IMR-90 (cell line): Measurements from ENCODE around the gene APOL2. TPM values are rescaled to one million over a fixed set of nuclear protein-coding genes. Genes with fewer than 3 reads are reported as not detected.
A peak's percentile ranks its signal among the peaks of the same experiment; 100 is the strongest.

Experiments used
- ATAC-seq: fragments of 200-7000 bp; cut with Tn5 transposase; 2 replicates; pipeline ENCODE4 v1.9.1; 2020; ENCODE audit warnings: low read depth, mild to moderate bottlenecking, moderate library complexity
- BruUV-seq: library from RNA; stranded (reverse); fragments of 400-500 nt; replicated peaks from 2 replicates; lab custom pipeline; 2021; lab: Mats Ljungman, UMichigan
- CTCF ChIA-PET: fragments of 300-600 bp; formaldehyde crosslinking; extraction: SDS; loops from one replicate; lab custom pipeline; 2021; ENCODE audit warnings: antibody characterized with exemption; lab: Yijun Ruan, JAX
- POLR2A ChIA-PET: fragments of 300-600 bp; sonication (Branson Sonifier 250); formaldehyde crosslinking; loops from one replicate; lab custom pipeline; 2022; ENCODE audit warnings: antibody characterized with exemption; ENCODE audit not compliant: unreplicated experiment; lab: Charles Lee
- DNase-seq: peaks from one replicate; pipeline ENCODE4 v3.0.0; 2013
- H2AFZ ChIP-seq: replicated peaks from 2 replicates; pipeline ENCODE3; 2013; ENCODE audit warnings: low read length, mild to moderate bottlenecking; ENCODE audit not compliant: poor library complexity
- H2AK5ac ChIP-seq: 2 replicates; pipeline ENCODE4 v1.6.1; 2013; ENCODE audit warnings: low read depth, low read length, inconsistent platforms
- H2AK9ac ChIP-seq: replicated peaks from 2 replicates; pipeline ENCODE3; 2013; ENCODE audit warnings: mild to moderate bottlenecking, low read depth, low read length, moderate library complexity; ENCODE audit not compliant: poor library complexity
- H2BK120ac ChIP-seq: 2 replicates; pipeline ENCODE4 v1.6.1; 2013; ENCODE audit warnings: low read depth, low read length, inconsistent platforms
- H2BK15ac ChIP-seq: 3 replicates; pipeline ENCODE4 v1.6.1; 2013; ENCODE audit warnings: low read depth, low read length, inconsistent platforms
- H2BK20ac ChIP-seq: 2 replicates; pipeline ENCODE4 v1.6.1; 2013; ENCODE audit warnings: low read depth, mild to moderate bottlenecking, inconsistent platforms, low read length, moderate library complexity
- H2BK5ac ChIP-seq: 2 replicates; pipeline ENCODE4 v1.6.1; 2013; ENCODE audit warnings: mild to moderate bottlenecking, low read depth, low read length, inconsistent platforms; ENCODE audit not compliant: poor library complexity, severe bottlenecking
- H3K14ac ChIP-seq: replicated peaks from 2 replicates; pipeline ENCODE4 v1.6.1; 2013; ENCODE audit warnings: low read depth, low read length, inconsistent platforms
- H3K18ac ChIP-seq: 2 replicates; pipeline ENCODE4 v1.6.1; 2013; ENCODE audit warnings: low read depth, low read length, control low read depth
- H3K23ac ChIP-seq: 2 replicates; pipeline ENCODE4 v1.6.1; 2013; ENCODE audit warnings: low read depth, low read length, inconsistent platforms
- H3K27ac ChIP-seq: 2 replicates; pipeline ENCODE4 v1.5.1; 2013; ENCODE audit warnings: mild to moderate bottlenecking, control low read depth, low read length; ENCODE audit not compliant: insufficient read depth
- H3K27me3 ChIP-seq: 2 replicates; pipeline ENCODE4 v1.6.1; 2013; ENCODE audit warnings: low read length; ENCODE audit not compliant: control insufficient read depth, insufficient read depth
- H3K36me3 ChIP-seq: 2 replicates; pipeline ENCODE4 v1.6.1; 2013; ENCODE audit warnings: low read length, mixed read lengths; ENCODE audit not compliant: control insufficient read depth, insufficient read depth
- H3K4ac ChIP-seq: 2 replicates; pipeline ENCODE4 v1.6.1; 2013; ENCODE audit warnings: low read depth, low read length, inconsistent platforms
- H3K4me1 ChIP-seq: 2 replicates; pipeline ENCODE4 v1.6.1; 2013; ENCODE audit warnings: low read length, mixed read lengths; ENCODE audit not compliant: control insufficient read depth, insufficient read depth
- H3K4me2 ChIP-seq: 2 replicates; pipeline ENCODE4 v1.6.1; 2013; ENCODE audit warnings: low read depth, mild to moderate bottlenecking, control low read depth, low read length, moderate library complexity
- H3K4me3 ChIP-seq: 2 replicates; pipeline ENCODE4 v1.5.1; 2013; ENCODE audit warnings: low read depth, mild to moderate bottlenecking, control low read depth, low read length, moderate library complexity; ENCODE audit not compliant: insufficient read depth
- H3K56ac ChIP-seq: 2 replicates; pipeline ENCODE4 v1.6.1; 2013; ENCODE audit warnings: low read length, inconsistent platforms; ENCODE audit not compliant: insufficient read depth; ENCODE audit errors: extremely low read depth
- H3K79me1 ChIP-seq, 2 experiments: 2 replicates each; pipeline ENCODE4 v1.6.1; 2013; ENCODE audit warnings: low read length in 2 of 2, inconsistent platforms in 1 of 2, low read depth in 1 of 2
- H3K9ac ChIP-seq: 2 replicates; pipeline ENCODE4 v1.6.1; 2013; ENCODE audit warnings: low read depth, low read length, control low read depth
- H3K9me1 ChIP-seq: 2 replicates; pipeline ENCODE4 v1.6.1; 2013; ENCODE audit warnings: low read length, inconsistent platforms; ENCODE audit not compliant: insufficient read depth
- H3K9me3 ChIP-seq: 2 replicates; pipeline ENCODE4 v1.6.1; 2013; ENCODE audit warnings: low read length; ENCODE audit not compliant: control insufficient read depth, insufficient read depth
- H4K20me1 ChIP-seq: 2 replicates; pipeline ENCODE4 v1.6.1; 2013; ENCODE audit warnings: low read length, inconsistent platforms; ENCODE audit not compliant: insufficient read depth
- H4K5ac ChIP-seq: 2 replicates; pipeline ENCODE4 v1.6.1; 2013; ENCODE audit warnings: mild to moderate bottlenecking, low read depth, low read length, control low read depth
- H4K8ac ChIP-seq, 2 experiments: 2 replicates each; pipeline ENCODE4 v1.6.1; 2013; ENCODE audit warnings: low read depth in 2 of 2, low read length in 2 of 2, control low read depth in 1 of 2, inconsistent platforms in 1 of 2
- H4K91ac ChIP-seq: 2 replicates; pipeline ENCODE4 v1.6.1; 2013; ENCODE audit warnings: low read depth, low read length, inconsistent platforms; ENCODE audit not compliant: insufficient read depth
- BHLHE40 ChIP-seq: fragments of 150-350 bp; IDR thresholded peaks from 2 replicates; pipeline ENCODE4 v1.6.1; 2016; ENCODE audit warnings: mild to moderate bottlenecking, low read depth, low read length
- CEBPB ChIP-seq: IDR thresholded peaks from 2 replicates; pipeline ENCODE4 v1.6.1; 2012; ENCODE audit warnings: low read depth, low read length, improper control_type of control experiment
- CHD1 ChIP-seq: IDR thresholded peaks from 2 replicates; pipeline ENCODE4 v1.6.1; 2012; ENCODE audit warnings: low read depth, low read length, improper control_type of control experiment
- CTCF ChIP-seq: conservative IDR thresholded peaks from 2 replicates; pipeline ENCODE4 v1.5.1; 2012; ENCODE audit warnings: mild to moderate bottlenecking, low read depth, low read length, improper control_type of control experiment
- FOS ChIP-seq: fragments of 150-350 bp; IDR thresholded peaks from 2 replicates; pipeline ENCODE4 v1.6.1; 2016; ENCODE audit warnings: low read depth, low read length
- MAZ ChIP-seq: IDR thresholded peaks from 2 replicates; pipeline ENCODE4 v1.6.1; 2012; ENCODE audit warnings: low read depth, mild to moderate bottlenecking, low read length, improper control_type of control experiment, moderate library complexity, borderline replicate concordance
- MXI1 ChIP-seq: IDR thresholded peaks from 2 replicates; pipeline ENCODE4 v1.6.1; 2012; ENCODE audit warnings: low read depth, mild to moderate bottlenecking, low read length, moderate library complexity, borderline replicate concordance
- POLR2A ChIP-seq: IDR thresholded peaks from 2 replicates; pipeline ENCODE4 v1.6.1; 2012; ENCODE audit warnings: mild to moderate bottlenecking, low read depth, low read length
- RAD21 ChIP-seq: IDR thresholded peaks from 2 replicates; pipeline ENCODE4 v1.6.1; 2012; ENCODE audit warnings: low read length, improper control_type of control experiment
- RFX5 ChIP-seq: IDR thresholded peaks from 2 replicates; pipeline ENCODE4 v1.8.0; 2012; ENCODE audit warnings: low read depth, mild to moderate bottlenecking, low read length, moderate library complexity
- SMC3 ChIP-seq: fragments of 150-350 bp; IDR thresholded peaks from 2 replicates; pipeline ENCODE4 v1.6.1; 2016; ENCODE audit warnings: low read depth, mild to moderate bottlenecking, antibody characterized with exemption, low read length, moderate library complexity
- USF2 ChIP-seq: fragments of 150-350 bp; IDR thresholded peaks from 2 replicates; pipeline ENCODE4 v1.6.1; 2017; ENCODE audit warnings: mild to moderate bottlenecking, antibody characterized with exemption, low read length, low read depth
- WGBS, 2 experiments: methylation state at CpG; one replicate each; pipeline versions ENCODE4 v1.1.5 to v1.1.7; 2013; ENCODE audit warnings: missing lambda C conversion rate in 2 of 2; ENCODE audit not compliant: insufficient read length in 1 of 2; ENCODE audit errors: extremely low coverage in 2 of 2; 5-methylcytosine and 5-hydroxymethylcytosine counted together
- dilution Hi-C: fragments of 300-500 bp; cut with HindIII; formaldehyde crosslinking; loops from one replicate; pipeline ENCODE4 v1.14.3; 2018; ENCODE audit warnings: low sequenced_read_pairs; ENCODE audit not compliant: unreplicated experiment
- in situ Hi-C: fragments of 300-500 bp; cut with MboI; formaldehyde crosslinking; loops from 3 replicates; pipeline ENCODE4 v1.14.3; 2019; ENCODE audit warnings: low sequenced_read_pairs, inconsistent platforms, mixed read lengths
- intact Hi-C: fragments of 100-400 bp; cut with micrococcal nuclease; formaldehyde crosslinking; loops from 2 replicates; pipeline ENCODE4 v1.10.0; 2022
- polyA plus RNA-seq, 3 experiments: library from polyadenylated mRNA; depleted of rRNA; stranded (reverse); fragments of >200 nt; gene quantifications; 2 replicates each; pipeline ENCODE4 v1.2.3, GENCODE V29; 2012; ENCODE audit warnings: low replicate concordance in 1 of 3
- total RNA-seq: library from RNA; depleted of rRNA; stranded (reverse); fragments of >200 nt; gene quantifications from 2 replicates; pipeline ENCODE4 v1.2.3, GENCODE V29; 2012

Gene APOL2
- total and polyA plus RNA-seq, 2 of the 4 experiments (the other 2 are of a cell fraction), result 13.1 to 57.5 TPM

- Histone ChIP-seq H3K79me1 (no peaks in the 10 kb centered on the region), H4K91ac (no peak within 1 kb of the TSS), H2AK5ac (peak within 1 kb of the TSS; percentile 27; the same call in 1 of the 2 replicates), H3K9me1 (peaks cover 3% of the 10 kb centered on the region; the same call in 1 of the 2 replicates), H4K8ac (peak within 1 kb of the TSS; percentile 49 to 84), H3K56ac (no peak within 1 kb of the TSS), H2BK120ac (no peak within 1 kb of the TSS), H2BK5ac (no peak within 1 kb of the TSS), H3K9ac (no peak within 1 kb of the TSS; the same call in 1 of the 2 replicates), H3K27ac (no peak within 1 kb of the TSS), H2AFZ (peak within 1 kb of the TSS; percentile 24), H4K20me1 (no peaks in the 10 kb centered on the region), H3K4me1 (peaks cover 4% of the 10 kb centered on the region; the same call in 1 of the 2 replicates), H3K14ac (peak within 1 kb of the TSS; percentile 30), H4K5ac (peak within 1 kb of the TSS; percentile 84), H3K18ac (peak within 1 kb of the TSS; percentile 45; the same call in 1 of the 2 replicates), H2AK9ac (peak within 1 kb of the TSS; percentile 5), H3K4me2 (peak within 1 kb of the TSS; percentile 91), H3K36me3 (no peaks in the 10 kb centered on the region), H3K27me3 (no peaks in the 10 kb centered on the region), H2BK20ac (no peak within 1 kb of the TSS), H3K9me3 (no peaks in the 10 kb centered on the region), H3K23ac (peak within 1 kb of the TSS; percentile 3; the same call in 1 of the 2 replicates), H2BK15ac (peak within 1 kb of the TSS; percentile 48; the same call in 1 of the 3 replicates), H3K4ac (peak within 1 kb of the TSS; percentile 40; the same call in 1 of the 2 replicates), H3K4me3 (peak within 1 kb of the TSS; percentile 32; the same call in 1 of the 2 replicates)
- no TSS peak for BruUV-seq
- peak; percentile 68 for ATAC-seq
- ChIA-PET CTCF (no interaction called here), POLR2A (no interaction called here)
- dilution Hi-C loops, result no loop called here
- intact Hi-C loops, result no loop called here
- TF ChIP-seq CHD1 (no peak), CEBPB (no peak), FOS (no peak), BHLHE40 (no peak), RFX5 (no peak), CTCF (no peak), MAZ (no peak), POLR2A (no peak), MXI1 (no peak), RAD21 (no peak), SMC3 (no peak), USF2 (no peak)
- DNase-seq, result peak; percentile 43
- 83% methylated on average over 1 of the region's 10 CpGs; no CpG with 5 or more reads in 1 of the 2 experiments for WGBS, 2 experiments
- in situ Hi-C loops, result no loop called here
Measured at GRCh38 chr22:36252754-36253522, 13.6 kb upstream of the APOL2 start, which contains the start of gene APOL1. Gene APOL1 (plus strand): TSS chr22:36253133. CDS start chr22:36254956, 1,823 bp downstream.
